ENCODE data around the gene TBC1D30. TPM values are rescaled to one million over a fixed set of nuclear protein-coding genes. Genes with fewer than 3 reads are reported as not detected.

TBC1D30 gene
- total RNA-seq, 1 donor from 2014 or later = 14.8 TPM

DNA sequence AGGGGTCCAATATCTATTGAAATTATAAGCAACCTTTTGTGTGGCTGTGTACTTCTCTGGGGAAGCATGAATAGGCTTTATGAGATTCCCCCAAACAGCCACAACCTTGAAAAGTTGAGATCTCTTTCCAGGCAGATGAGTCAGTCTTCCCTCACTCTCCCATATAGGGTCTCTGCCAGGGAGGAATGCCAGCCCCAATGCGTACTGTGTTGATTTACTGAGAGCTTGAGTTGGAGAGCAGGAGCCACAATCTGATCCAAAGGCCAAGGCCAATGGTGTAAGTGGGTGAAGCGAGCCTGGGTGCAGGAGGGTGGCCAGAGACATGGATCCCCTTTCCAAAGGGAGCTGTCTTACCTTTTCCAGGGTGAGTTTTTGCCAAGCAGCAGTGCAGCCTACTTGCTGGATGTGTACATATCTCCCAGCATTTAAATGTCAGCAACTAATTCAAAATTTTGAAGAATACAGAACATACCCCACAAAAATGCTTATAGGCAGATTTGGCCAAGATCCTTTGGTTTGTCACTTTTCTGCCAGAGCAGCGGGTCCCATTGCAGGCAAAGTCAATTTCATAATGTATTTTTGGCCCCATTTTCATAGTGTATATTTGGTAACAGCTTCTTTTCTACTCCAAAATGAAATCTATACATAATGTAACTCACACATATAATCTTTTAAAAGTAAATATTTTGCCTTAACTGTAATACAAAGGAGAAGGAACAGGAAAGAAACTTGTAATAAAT is 88.2 kb downstream of the TBC1D30 start:
- no peak for DNase-seq
- no peak for ATAC-seq
- intact Hi-C loops (cut with DNase I) = no loop called here
- no peaks in the 10 kb centered on the region for H3K36me3 ChIP-seq
- no peaks in the 10 kb centered on the region for H3K4me1 ChIP-seq
- H3K27me3 ChIP-seq = no peaks in the 10 kb centered on the region
- H3K4me3 ChIP-seq = no peak overlapping the region
- H3K9me3 ChIP-seq = no peaks in the 10 kb centered on the region
- no peak for TF ChIP-seq CTCF (IDR thresholded peaks at IDR 0.05)
- H3K27ac ChIP-seq = no peak overlapping the region

GRCh38 chr12:64915242-64915641 is 90.8 kb downstream of the TBC1D30 start:
- no peak for TF ChIP-seq CTCF (IDR thresholded peaks at IDR 0.05)
- H3K36me3 ChIP-seq = no peaks in the 10 kb centered on the region
- intact Hi-C loops (cut with DNase I) = no loop called here

GRCh38 chr12:64916411-64917261 is 92.2 kb downstream of the TBC1D30 start:
- no peaks in the 10 kb centered on the region for H3K36me3 ChIP-seq
- no peaks in the 10 kb centered on the region for H3K9me3 ChIP-seq
- ATAC-seq = no peak
- no peaks in the 10 kb centered on the region for H3K27me3 ChIP-seq
- intact Hi-C loops (cut with DNase I) = no loop called here
- no peak for DNase-seq
- TF ChIP-seq CTCF (IDR thresholded peaks at IDR 0.05) = no peak
- no peaks in the 10 kb centered on the region for H3K4me1 ChIP-seq
- H3K27ac ChIP-seq = no peak overlapping the region
- H3K4me3 ChIP-seq = no peak overlapping the region

More at GRCh38 chr12:64915242-64915641, 90.8 kb downstream of the TBC1D30 start:
- ATAC-seq (no peak), DNase-seq (no peak)
- no peaks in the 10 kb centered on the region for H3K27me3 ChIP-seq
- no peak overlapping the region for H3K27ac ChIP-seq
- no peaks in the 10 kb centered on the region for H3K4me1 ChIP-seq
- no peaks in the 10 kb centered on the region for H3K9me3 ChIP-seq
- no peak overlapping the region for H3K4me3 ChIP-seq

- intact Hi-C loops (cut with DNase I) = no loop called here
- no peaks in the 10 kb centered on the region for H3K9me3 ChIP-seq
- H3K27me3 ChIP-seq = no peaks in the 10 kb centered on the region
- no peak overlapping the region for H3K4me3 ChIP-seq
- no peak for TF ChIP-seq CTCF (IDR thresholded peaks at IDR 0.05)
- H3K36me3 ChIP-seq = no peaks in the 10 kb centered on the region
- ATAC-seq (no peak), DNase-seq (no peak)
- H3K27ac ChIP-seq = no peak overlapping the region
- no peaks in the 10 kb centered on the region for H3K4me1 ChIP-seq
Measured at GRCh38 chr12:64918344-64918743, 93.9 kb downstream of the TBC1D30 start.

DNA sequence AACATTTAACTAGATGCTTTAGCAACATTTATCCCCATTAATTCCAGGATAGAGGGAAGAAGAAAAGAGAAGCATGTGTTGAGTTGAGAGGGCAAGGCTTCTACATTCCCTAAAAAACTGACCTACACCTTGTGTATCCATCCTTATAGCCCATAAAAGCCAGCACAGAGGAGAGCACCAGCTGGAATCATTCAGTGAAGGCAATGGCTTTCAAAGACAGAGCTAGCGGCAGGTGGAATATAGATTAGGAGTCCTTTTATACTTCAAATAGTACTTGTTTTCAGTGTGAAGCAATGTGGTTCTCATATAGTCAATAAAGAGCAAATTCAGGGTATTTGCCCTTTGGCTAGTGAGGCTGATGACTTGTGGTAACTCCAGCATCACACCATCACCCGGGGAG is 94.4 kb downstream of the TBC1D30 start:
- no peaks in the 10 kb centered on the region for H3K36me3 ChIP-seq
- no peaks in the 10 kb centered on the region for H3K4me1 ChIP-seq
- no peak overlapping the region for H3K27ac ChIP-seq
- H3K9me3 ChIP-seq = no peaks in the 10 kb centered on the region
- DNase-seq = no peak
- no peak overlapping the region for H3K4me3 ChIP-seq
- no peak for TF ChIP-seq CTCF (IDR thresholded peaks at IDR 0.05)
- H3K27me3 ChIP-seq = no peaks in the 10 kb centered on the region
- ATAC-seq = no peak
- intact Hi-C loops (cut with DNase I) = no loop called here
